Breast epithelium (tissue), 4 donors: Measurements from ENCODE around the gene STX10. TPM values are rescaled to one million over a fixed set of nuclear protein-coding genes. Genes with fewer than 3 reads are reported as not detected.

Source experiments
- DNase-seq, 2 donors: peaks; one replicate each; pipeline ENCODE4 v3.0.0-alpha.2; 2019; ENCODE audit warnings: low spot score in 2 of 2
- H3K27ac ChIP-seq, 2 donors: fragments of 200-600 bp; sonication (generic) in 1 of 2; one replicate each; pipeline ENCODE4 v1.5.1; 2016 to 2019; ENCODE audit warnings: mild to moderate bottlenecking in 1 of 2
- H3K27me3 ChIP-seq, 2 donors: fragments of 200-600 bp; sonication (generic) in 1 of 2; one replicate each; pipeline versions ENCODE4 v1.5.1 to v1.6.0; 2017 to 2019; ENCODE audit warnings: control low read depth in 1 of 2, mild to moderate bottlenecking in 1 of 2
- H3K36me3 ChIP-seq: fragments of 200-600 bp; one replicate; pipeline ENCODE4 v1.5.1; 2019
- H3K4me1 ChIP-seq, 2 donors: fragments of 200-600 bp; sonication (generic); one replicate each; pipeline ENCODE4 v1.5.1; 2016 to 2019; ENCODE audit warnings: control low read depth in 1 of 2
- H3K4me3 ChIP-seq, 3 donors: fragments of 200-600 bp; sonication (generic); 1 replicate in 2 of 3; 2 replicates in 1 of 3; pipeline ENCODE4 v1.5.1; 2016 to 2019; ENCODE audit warnings: mild to moderate bottlenecking in 3 of 3, moderate library complexity in 2 of 3
- H3K9me3 ChIP-seq, 2 donors: fragments of 200-600 bp; sonication (generic) in 1 of 2; one replicate each; pipeline ENCODE4 v1.5.1; 2016 to 2019; ENCODE audit warnings: control low read depth in 1 of 2
- CTCF ChIP-seq, 3 donors: fragments of 450-650 bp; IDR thresholded peaks; one replicate each; pipeline ENCODE4 v1.5.1; 2016 to 2017; ENCODE audit warnings: antibody characterized with exemption in 3 of 3, mild to moderate bottlenecking in 3 of 3, moderate library complexity in 3 of 3
- POLR2A ChIP-seq: fragments of 450-650 bp; IDR thresholded peaks from one replicate; pipeline ENCODE4 v1.6.1; 2016; ENCODE audit warnings: antibody characterized with exemption, mild to moderate bottlenecking, moderate library complexity
- POLR2AphosphoS5 ChIP-seq, 3 donors: sonication (generic); formaldehyde crosslinking; IDR thresholded peaks; one replicate each; pipeline ENCODE4 v1.6.1; 2017; ENCODE audit warnings: antibody characterized with exemption in 3 of 3
- intact Hi-C: fragments of 100-400 bp; cut with DNase I; formaldehyde crosslinking; loops from one replicate; pipeline ENCODE4 v1.15.1; 2023; ENCODE audit warnings: low total_unique reads
- total RNA-seq, 3 donors: library from RNA; depleted of rRNA; stranded (reverse); fragments of >200 nt; gene quantifications; one replicate each; pipeline ENCODE4 v1.1.0, GENCODE V29; 2016

Gene STX10
- total RNA-seq, 3 donors from 2014 or later, result 74.6 to 78.3 (median 75.2) TPM

- H3K27ac ChIP-seq, result peak overlapping the region; percentile 95 to 99
- intact Hi-C loops, result no loop called here
- TF ChIP-seq POLR2AphosphoS5 (IDR thresholded peaks at IDR 0.05) (no peak), CTCF (IDR thresholded peaks at IDR 0.05) (no peak), POLR2A (no peak)
- H3K27me3 ChIP-seq, result no peaks in the 10 kb centered on the region
- H3K36me3 ChIP-seq, result no peaks in the 10 kb centered on the region
- H3K4me1 ChIP-seq, result peaks cover 7 to 33% of the 10 kb centered on the region in 2 donors
- no peaks in the 10 kb centered on the region for H3K9me3 ChIP-seq
- H3K4me3 ChIP-seq, result no peak overlapping the region
- DNase-seq, result no peak
Observed at GRCh38 chr19:13165162-13165997, 15.2 kb upstream of the STX10 start.

- peak overlapping the region; percentile 95 to 99 for H3K27ac ChIP-seq
- H3K36me3 ChIP-seq, result no peaks in the 10 kb centered on the region
- H3K9me3 ChIP-seq, result no peaks in the 10 kb centered on the region
- H3K27me3 ChIP-seq, result no peaks in the 10 kb centered on the region
- H3K4me3 ChIP-seq, result peak overlapping the region; percentile 38 to 66 (median 52)
- TF ChIP-seq POLR2AphosphoS5 (IDR thresholded peaks at IDR 0.05), result peak in 2 of 3 donors; percentile 33 to 60
- TF ChIP-seq CTCF (IDR thresholded peaks at IDR 0.05), result no peak
- no peak for TF ChIP-seq POLR2A
- intact Hi-C loops, result no loop called here
- DNase-seq, result peak; percentile 64 to 65
- H3K4me1 ChIP-seq, result peaks cover 7 to 33% of the 10 kb centered on the region in 2 donors
Observed at GRCh38 chr19:13164343-13165161, 14.4 kb upstream of the STX10 start.

- DNase-seq, result peak; percentile 76 to 79
- intact Hi-C loops, result no loop called here
Observed at GRCh38 chr19:13163609-13164342, 13.6 kb upstream of the STX10 start.

GRCh38 chr19:13162724-13163608, 12.8 kb upstream of the STX10 start:
- Histone ChIP-seq H3K4me1 (peaks cover 7 to 33% of the 10 kb centered on the region in 2 donors), H3K27ac (peak overlapping the region; percentile 95 to 99), H3K27me3 (no peaks in the 10 kb centered on the region), H3K36me3 (no peaks in the 10 kb centered on the region), H3K9me3 (no peaks in the 10 kb centered on the region), H3K4me3 (peak overlapping the region; percentile 38 to 66 (median 52))
- peak; percentile 99 for DNase-seq
- TF ChIP-seq CTCF (IDR thresholded peaks at IDR 0.05), result no peak
- peak; percentile 89 to 92 (median 89) for TF ChIP-seq POLR2AphosphoS5 (IDR thresholded peaks at IDR 0.05)
- intact Hi-C loops, result no loop called here

More at GRCh38 chr19:13163609-13164342, 13.6 kb upstream of the STX10 start:
- Histone ChIP-seq H3K4me3 (peak overlapping the region; percentile 38 to 66 (median 52)), H3K27me3 (no peaks in the 10 kb centered on the region), H3K4me1 (peaks cover 7 to 33% of the 10 kb centered on the region in 2 donors), H3K9me3 (no peaks in the 10 kb centered on the region), H3K36me3 (no peaks in the 10 kb centered on the region), H3K27ac (peak overlapping the region; percentile 95 to 99)
- no peak for TF ChIP-seq POLR2A
- TF ChIP-seq POLR2AphosphoS5 (IDR thresholded peaks at IDR 0.05), result peak; percentile 27 to 54 (median 34)
